ENCODE results near the gene STOML1. TPM values are rescaled to one million over a fixed set of nuclear protein-coding genes. Genes with fewer than 3 reads are reported as not detected.

The STOML1 gene
- total RNA-seq, 2 experiments from 2014 or later: 8.0 to 8.9 TPM

DNA sequence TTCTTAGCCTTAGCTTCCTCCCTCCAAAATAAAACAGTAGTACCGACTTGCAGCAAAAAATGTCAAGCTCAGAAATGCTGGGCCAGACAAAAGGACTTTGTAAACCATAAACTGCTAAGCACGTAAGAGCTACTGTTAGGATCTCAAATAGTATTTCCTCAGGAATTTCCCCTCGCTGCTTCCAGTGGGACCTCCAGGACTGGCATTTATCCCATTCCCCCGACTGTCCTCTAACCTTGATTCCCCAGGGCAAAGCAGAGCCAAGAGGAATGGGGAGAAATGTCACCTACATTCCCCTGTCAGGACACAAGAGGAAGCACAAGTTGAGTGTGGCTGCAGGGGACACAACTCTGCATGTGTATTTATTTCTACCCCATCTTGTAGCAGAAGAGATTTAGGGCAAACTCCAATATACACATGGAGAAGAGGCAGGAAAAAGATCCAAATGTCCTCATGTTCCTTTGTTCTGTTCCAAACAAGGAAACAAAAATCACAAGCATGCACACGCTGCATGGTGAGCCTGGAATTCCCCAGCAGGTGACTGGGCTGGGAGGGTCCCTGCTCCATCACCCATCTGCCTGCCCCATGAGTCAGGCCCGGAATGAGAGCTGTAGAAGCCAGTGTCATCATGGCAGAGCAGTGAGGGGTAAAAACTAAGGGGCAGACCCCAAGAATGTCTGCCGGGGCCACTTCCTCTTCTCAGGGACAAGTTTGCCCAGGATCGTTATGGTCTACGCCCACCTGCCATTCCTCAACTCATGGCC lies 4.2 kb downstream of the STOML1 start:
- peaks cover 13% of the 10 kb centered on the region for H3K4me1 ChIP-seq (ENCODE audit: insufficient read depth, low read length, poor library complexity, severe bottlenecking)
- no TSS peak for BruUV-seq (replicated peaks)
- H3K27ac ChIP-seq (ENCODE audit: low read depth, low read length, poor library complexity, severe bottlenecking): no peak overlapping the region
- no peaks in the 10 kb centered on the region for H4K20me1 ChIP-seq (ENCODE audit: insufficient read depth, low read length)
- CTCF ChIA-PET (ENCODE audit: unreplicated experiment): no interaction called here
- H3K9me2 ChIP-seq (ENCODE audit: insufficient read depth, low read length): no peaks in the 10 kb centered on the region
- POLR2A ChIA-PET: interaction anchor here (1.4 kb wide), 1 partner anchor 9 kb away, joined by 3 read pairs; no protein-coding TSS in a partner anchor
- H3K9me3 ChIP-seq (ENCODE audit: low read length): no peaks in the 10 kb centered on the region
- no peaks in the 10 kb centered on the region for H3K36me3 ChIP-seq (ENCODE audit: insufficient read depth, low read length)
- no peak overlapping the region for H3K4me2 ChIP-seq (ENCODE audit: low read length)
- no peak for DNase-seq (ENCODE audit: low spot score)
- no peak overlapping the region for H3K4me3 ChIP-seq (ENCODE audit: low read depth, low read length, poor library complexity, severe bottlenecking)
- H3K79me2 ChIP-seq (ENCODE audit: insufficient read depth, low read depth, low read length): no peaks in the 10 kb centered on the region
- TF ChIP-seq EZH2phosphoT487 (IDR thresholded peaks at IDR 0.05; ENCODE audit: borderline replicate concordance, low read depth, low read length) (no peak), CTCF (conservative IDR thresholded peaks at IDR 0.05; ENCODE audit: low read length) (no peak)
- intact Hi-C loops (cut with micrococcal nuclease; ENCODE audit: unreplicated experiment): no loop called here
- H2AFZ ChIP-seq (ENCODE audit: low read length): no peak overlapping the region

GRCh38 chr15:73987250-73987649 lies 4.8 kb downstream of the STOML1 start:
- Histone ChIP-seq H3K4me1 (ENCODE audit: insufficient read depth, low read length, poor library complexity, severe bottlenecking) (peaks cover 11% of the 10 kb centered on the region), H2AFZ (ENCODE audit: low read length) (no peak overlapping the region), H3K27ac (ENCODE audit: low read depth, low read length, poor library complexity, severe bottlenecking) (no peak overlapping the region), H3K9me3 (ENCODE audit: low read length) (no peaks in the 10 kb centered on the region), H3K4me3 (ENCODE audit: low read depth, low read length, poor library complexity, severe bottlenecking) (no peak overlapping the region), H3K9me2 (ENCODE audit: insufficient read depth, low read length) (no peaks in the 10 kb centered on the region), H3K79me2 (ENCODE audit: insufficient read depth, low read depth, low read length) (no peaks in the 10 kb centered on the region), H3K4me2 (ENCODE audit: low read length) (no peak overlapping the region), H4K20me1 (ENCODE audit: insufficient read depth, low read length) (no peaks in the 10 kb centered on the region), H3K36me3 (ENCODE audit: insufficient read depth, low read length) (no peaks in the 10 kb centered on the region)
- BruUV-seq (replicated peaks): no TSS peak
- CTCF ChIA-PET (ENCODE audit: unreplicated experiment): no interaction called here
- intact Hi-C loops (cut with micrococcal nuclease; ENCODE audit: unreplicated experiment): no loop called here
- no peak for DNase-seq (ENCODE audit: low spot score)
- no peak for TF ChIP-seq CTCF (conservative IDR thresholded peaks at IDR 0.05; ENCODE audit: low read length)
- no peak for TF ChIP-seq EZH2phosphoT487 (IDR thresholded peaks at IDR 0.05; ENCODE audit: borderline replicate concordance, low read depth, low read length)
- POLR2A ChIA-PET: interaction anchor here (1.4 kb wide), 1 partner anchor 9 kb away, joined by 3 read pairs; no protein-coding TSS in a partner anchor

GRCh38 chr15:73986776-73987056 lies 5.4 kb downstream of the STOML1 start:
- POLR2A ChIA-PET: no interaction called here
- Histone ChIP-seq H3K27ac (ENCODE audit: low read depth, low read length, poor library complexity, severe bottlenecking) (no peak overlapping the region), H3K4me2 (ENCODE audit: low read length) (no peak overlapping the region), H3K79me2 (ENCODE audit: insufficient read depth, low read depth, low read length) (no peaks in the 10 kb centered on the region), H3K4me1 (ENCODE audit: insufficient read depth, low read length, poor library complexity, severe bottlenecking) (peaks cover 10% of the 10 kb centered on the region), H3K9me3 (ENCODE audit: low read length) (no peaks in the 10 kb centered on the region), H2AFZ (ENCODE audit: low read length) (no peak overlapping the region), H3K9me2 (ENCODE audit: insufficient read depth, low read length) (no peaks in the 10 kb centered on the region), H3K36me3 (ENCODE audit: insufficient read depth, low read length) (no peaks in the 10 kb centered on the region), H4K20me1 (ENCODE audit: insufficient read depth, low read length) (no peaks in the 10 kb centered on the region), H3K4me3 (ENCODE audit: low read depth, low read length, poor library complexity, severe bottlenecking) (no peak overlapping the region)
- DNase-seq (ENCODE audit: low spot score): no peak
- CTCF ChIA-PET (ENCODE audit: unreplicated experiment): no interaction called here
- intact Hi-C loops (cut with micrococcal nuclease; ENCODE audit: unreplicated experiment): no loop called here
- no TSS peak for BruUV-seq (replicated peaks)
- TF ChIP-seq CTCF (conservative IDR thresholded peaks at IDR 0.05; ENCODE audit: low read length) (0 out of 2 replicates have a peak, but pooled peaks have one; percentile 10), EZH2phosphoT487 (IDR thresholded peaks at IDR 0.05; ENCODE audit: borderline replicate concordance, low read depth, low read length) (no peak)

All from OCI-LY7 (cell line).